Activated CD4-positive, alpha-beta T cell treated with anti-CD3 and anti-CD28 coated beads, Interleukin-2, amount 50 U/mL, for 16 hours (primary cell): ENCODE measurements around the gene MAP4K5.
"Not testable (repeated sequence)": the region's sequence is repeated elsewhere in the genome, so short reads cannot be mapped to it uniquely, and the experiment has no call there.

Source experiments
- DNase-seq: peaks from one replicate; pipeline ENCODE4 v3.0.0-alpha.2; 2020

Gene MAP4K5

DNA sequence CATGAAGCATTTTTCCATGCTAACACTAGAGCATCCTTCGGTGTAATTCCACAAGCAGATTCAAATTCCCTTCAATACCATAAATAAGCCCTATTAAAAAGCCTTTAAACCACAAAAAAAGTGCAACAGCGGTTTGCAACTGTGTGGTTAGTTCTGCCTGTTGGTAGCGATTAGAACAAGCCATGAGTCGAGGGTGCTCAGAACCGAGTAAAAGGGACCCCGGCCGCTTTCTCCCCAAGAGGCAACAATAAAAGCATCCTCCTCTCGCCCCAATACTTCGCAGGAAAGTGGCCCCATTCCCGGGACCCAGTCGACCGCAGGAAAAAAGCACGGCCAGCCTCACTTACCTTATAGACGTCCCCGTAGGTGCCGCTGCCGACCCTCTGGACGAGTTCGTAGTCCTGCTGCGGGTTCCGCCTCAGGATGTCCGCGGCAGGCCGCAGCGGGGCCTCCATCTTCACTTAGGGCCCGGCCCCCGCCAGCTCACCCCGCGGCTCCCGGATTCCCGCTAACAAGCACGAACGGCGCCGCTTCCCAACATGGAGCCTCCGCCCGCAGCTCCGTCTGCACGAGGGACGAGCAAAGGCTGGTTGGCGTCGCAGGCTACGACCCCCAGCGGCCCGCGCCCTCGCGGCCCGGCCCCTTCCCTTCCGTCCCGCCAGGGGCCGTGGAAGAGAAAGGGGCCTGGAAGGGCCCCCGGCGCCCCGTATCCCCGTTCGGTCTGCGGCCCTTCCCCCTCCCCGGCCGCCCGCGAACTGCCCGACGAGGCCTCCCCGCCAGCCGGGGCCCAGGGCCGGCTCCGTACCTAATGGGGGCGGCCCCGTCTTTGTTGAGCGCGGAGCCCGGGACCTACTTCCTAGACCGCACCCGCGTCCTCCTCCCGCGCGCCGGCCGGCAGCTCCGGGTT is 521 bp downstream of the MAP4K5 start:
- DNase-seq: no peak

DNA sequence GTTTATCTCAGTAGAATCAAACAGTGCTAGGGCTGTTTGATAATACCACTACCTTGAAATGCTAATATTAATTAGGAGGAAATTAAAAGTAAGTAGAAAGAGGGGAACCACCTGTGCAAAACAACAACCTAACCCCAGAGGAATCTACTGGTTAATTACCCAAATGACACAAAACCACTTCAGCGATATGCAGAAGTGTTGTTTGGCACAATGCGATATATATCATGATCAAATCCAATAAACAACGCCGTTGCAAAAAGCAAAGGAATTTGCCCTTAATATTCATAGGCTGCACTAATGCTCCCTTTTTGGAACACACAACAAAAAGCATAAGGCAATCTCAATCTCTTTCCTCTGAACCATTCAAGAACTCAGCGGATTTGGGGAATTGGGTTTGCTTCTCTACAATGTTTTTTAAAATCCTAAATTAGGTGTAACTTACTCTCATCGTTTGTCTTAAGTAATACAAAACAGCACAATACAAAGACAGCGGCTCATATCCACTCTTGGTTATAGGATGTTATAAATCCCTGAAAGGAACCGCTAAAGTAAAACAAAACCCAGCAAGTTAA is 1.5 kb downstream of the MAP4K5 start:
- no peak for DNase-seq

DNA sequence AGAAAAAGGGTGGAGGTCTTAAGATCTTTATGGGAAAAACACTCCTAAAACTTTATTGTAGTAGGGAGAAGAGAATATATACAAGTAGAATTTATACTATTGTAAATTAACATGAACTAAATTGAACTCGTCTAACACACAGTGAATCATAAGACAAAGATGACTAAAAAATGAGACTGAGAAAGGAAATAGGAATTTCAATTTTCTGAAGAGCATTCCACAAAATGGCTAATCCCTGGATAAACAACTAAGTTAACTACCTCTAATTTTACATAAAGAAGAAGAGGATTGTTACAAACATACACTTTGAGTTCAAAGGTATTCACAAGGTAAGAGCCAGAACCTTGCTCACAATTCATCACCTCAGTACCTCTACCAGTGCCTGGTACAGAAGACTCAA is 2.0 kb downstream of the MAP4K5 start:
- no peak for DNase-seq

DNA sequence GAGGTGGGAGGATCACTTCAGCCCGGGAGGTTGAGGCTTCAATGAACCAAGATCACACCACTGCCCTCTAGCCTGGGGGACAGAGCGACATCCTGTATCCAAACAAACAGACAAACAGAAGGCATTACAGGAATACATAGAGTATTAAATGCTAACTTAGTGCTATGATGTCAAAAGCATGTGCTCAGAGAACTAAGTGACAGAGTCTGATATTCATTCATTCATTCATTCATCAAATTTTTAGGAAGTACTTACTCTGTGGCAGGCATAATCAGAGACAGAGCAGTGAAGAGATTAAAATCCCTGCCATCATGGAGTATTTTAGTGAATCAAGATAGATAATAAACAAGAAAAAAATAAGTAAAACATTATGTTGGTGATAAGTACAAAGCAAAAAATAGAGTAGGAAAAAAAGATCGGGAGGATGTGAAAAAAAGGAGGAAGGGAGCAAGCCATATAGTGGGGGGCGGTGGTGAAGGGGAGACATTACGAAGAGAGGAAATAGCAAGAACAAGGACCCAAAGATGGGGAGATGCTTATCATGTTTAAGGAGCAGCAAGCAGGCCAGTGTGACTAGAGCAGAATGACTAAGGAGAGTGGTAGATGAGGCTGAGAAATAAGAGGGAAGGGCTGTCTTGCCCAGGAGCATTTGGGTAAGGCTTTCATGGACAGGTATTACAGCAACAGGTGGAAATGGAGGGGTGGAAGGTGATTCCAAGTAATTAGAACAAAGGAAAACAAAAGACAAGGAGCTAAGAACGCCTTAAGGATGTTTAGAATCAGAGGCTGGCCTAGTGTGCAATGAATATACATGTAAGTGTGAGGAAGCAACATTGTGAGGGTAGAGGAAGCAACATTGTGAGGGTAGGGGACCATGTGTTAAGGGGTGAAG is 2.8 kb downstream of the MAP4K5 start:
- DNase-seq: no peak

DNA sequence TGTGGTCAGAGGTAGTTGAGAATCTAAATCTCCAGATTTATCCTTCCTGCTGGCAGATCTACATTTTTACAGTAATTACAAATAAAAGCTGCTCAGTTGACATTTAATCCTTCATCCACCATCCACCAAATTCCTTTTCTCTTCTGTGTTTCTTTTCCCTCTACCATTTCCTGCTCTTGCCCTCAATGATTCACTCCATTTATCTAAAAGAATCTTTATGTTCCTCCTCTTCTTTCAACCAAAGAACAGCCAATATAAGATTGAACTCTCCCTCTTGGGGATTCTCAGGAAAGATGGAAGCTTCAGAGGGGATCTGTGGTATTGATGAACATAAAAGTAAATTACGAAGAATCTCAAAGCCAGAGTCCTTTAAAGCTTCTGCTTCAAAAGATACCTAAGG is 4.4 kb downstream of the MAP4K5 start:
- DNase-seq: no peak

DNA sequence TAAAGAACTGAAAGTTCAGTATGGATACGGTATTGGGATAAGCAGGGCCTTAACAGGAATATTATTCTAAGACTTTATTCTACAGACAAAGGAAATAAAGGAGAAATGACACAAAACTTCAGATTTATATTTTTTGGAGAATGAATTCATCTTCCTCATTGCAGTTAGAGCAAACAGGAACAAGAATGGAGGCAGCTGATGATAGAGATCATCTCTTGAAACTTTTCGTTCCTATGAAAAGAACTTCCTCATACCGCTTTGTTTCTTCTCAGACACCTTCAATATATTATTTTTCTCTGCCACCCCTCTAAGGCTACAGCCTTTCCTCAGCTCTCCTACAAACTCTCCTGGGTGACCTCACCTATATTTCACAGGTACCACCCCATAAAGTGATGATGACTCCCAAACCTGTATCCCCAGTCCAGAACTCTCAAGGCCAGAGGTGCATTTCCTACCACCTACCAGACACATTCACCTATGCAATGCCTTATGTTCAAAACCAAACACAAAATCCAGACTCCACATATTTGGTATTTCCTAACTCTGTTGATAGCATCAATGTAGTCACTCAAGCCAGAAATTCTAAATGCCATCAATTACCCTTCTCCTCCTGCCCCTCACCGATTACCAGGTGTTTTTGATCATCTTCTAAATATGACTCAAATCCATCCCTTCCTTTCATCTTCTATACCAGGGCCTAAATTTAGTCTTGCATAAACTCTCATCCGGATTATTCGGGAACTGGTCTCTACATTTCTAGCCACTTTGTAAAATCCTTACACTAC is 7.4 kb downstream of the MAP4K5 start:
- no peak for DNase-seq

DNA sequence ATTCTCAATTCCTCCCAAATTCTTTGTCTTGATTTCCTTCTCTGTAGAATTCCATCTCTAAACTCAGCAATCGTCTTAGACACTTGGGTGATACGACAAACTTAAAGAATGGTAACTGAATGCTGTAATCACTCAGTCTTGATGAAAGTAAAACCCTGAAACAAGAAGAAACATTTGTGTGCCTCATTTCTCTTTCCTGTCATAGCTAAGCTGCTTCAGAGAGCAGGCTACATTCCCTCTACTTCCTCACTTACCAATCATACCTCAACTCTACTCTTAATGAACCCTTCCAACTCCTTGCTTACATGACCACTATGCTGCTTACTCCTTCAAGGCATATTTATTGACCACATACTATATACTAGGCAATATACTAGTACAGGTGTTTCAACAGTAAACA is 8.3 kb downstream of the MAP4K5 start:
- DNase-seq: peak; percentile 24

DNA sequence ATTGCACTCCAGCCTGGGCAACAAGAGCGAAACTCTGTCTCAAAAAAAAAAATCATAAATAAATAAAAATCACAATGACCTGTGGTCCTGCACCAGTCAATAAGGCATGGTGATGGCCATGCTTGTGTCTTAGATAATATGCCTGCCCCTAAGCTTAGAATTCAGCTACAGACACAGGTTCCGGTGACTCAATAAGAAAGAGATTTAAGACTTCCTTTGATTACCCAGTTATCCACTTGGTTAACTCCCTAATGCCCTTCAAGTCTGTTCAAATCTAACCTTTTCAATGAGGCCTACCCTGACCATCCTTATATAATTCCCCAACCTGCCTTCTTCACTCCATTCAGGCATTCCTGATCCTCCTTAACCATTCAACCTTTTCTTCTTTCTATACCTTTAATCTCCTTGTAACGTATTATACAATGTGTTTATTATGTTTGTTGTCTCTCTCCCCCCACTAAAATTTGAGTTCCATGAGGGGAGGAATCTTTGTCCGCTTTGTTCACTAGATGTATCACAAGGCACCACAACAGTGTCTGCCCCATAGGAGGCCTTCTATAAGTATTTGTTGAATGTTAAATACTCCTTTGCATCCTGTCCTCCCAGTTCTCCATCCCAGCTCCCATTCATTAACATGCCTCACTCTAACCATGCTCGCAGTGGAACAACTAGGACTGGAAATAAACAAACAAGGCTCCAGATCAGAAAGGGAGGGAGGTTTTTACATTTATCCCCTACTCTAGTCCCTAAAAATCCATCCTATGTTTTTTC is 8.9 kb downstream of the MAP4K5 start:
- no peak for DNase-seq

DNA sequence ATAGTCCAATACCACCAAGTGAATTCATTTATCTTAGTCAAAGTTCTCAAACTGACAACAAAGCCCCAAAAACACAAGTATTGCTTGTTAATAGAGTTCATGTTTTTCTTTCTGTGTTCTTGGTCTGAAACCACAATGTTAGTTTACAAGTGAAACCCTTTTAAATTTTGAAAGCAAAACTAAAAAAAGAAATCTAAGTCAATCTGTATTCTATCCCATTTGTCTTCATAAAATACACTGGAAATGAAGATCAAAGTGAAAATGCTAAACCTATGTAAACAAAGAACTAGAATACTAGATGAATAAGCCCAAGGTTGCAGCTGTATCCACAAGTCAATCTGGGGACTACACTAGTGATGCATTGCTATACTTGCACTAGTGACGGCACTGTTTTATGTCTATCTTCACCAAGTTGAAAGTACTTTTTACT is 10.4 kb downstream of the MAP4K5 start:
- DNase-seq: peak; percentile 78

DNA sequence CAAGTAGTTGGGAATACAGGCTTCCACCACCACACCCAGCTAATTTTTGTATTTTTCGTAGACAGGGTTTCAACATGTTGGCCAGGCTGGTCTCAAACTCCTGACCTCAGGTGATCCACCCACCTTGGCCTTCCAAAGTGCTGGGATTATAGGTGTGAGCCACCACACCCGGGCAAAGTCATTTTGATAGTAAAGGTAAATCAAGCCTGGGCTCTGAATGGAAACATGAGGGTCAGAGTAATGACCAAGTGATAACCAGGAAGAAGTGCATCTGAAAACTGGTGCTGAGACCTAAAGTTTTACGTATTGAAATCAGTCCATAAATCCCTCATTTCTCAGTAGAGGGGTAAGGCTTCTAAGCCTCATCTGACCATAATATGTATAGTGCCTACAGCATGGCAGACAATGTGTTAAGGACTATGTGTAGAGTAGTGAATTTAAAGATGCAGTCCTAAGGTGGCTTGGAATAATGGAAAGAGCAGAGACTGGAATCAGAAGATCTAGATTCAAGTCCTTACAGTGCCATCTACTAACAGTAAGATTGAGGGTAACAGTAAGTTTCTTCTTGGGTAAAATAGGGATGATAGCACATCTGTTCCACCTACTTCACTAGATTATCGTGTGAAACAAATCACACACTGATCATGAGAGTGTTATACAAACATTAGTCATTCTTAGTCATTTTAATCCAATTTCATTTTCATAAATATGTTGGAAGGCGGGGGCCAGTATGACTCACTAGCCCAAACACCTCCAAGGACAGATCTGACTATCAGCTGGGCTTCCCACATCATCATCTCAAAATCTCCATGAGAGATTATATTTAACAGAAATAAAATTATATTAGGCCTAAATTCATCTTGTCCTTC is 11.2 kb downstream of the MAP4K5 start:
- DNase-seq: peak; percentile 91

DNA sequence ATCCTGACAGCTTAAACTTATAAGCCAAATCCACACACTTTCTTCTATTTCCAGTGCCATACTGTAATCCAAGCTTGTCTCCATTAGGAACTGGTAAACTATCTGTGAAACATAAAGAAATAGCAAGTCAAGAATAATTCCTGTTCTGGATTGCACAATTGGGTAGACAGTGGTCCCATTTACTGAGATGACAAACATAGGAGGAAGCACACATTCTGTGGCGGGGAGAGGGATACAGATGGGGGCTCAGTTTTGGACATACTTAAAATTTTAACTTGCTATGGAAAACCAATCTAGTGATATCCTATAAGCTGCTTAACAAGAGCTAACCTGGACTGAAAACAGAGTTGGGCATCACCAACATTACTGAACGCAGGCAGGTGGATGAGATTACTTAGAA is 16.3 kb downstream of the MAP4K5 start:
- DNase-seq: no peak

DNA sequence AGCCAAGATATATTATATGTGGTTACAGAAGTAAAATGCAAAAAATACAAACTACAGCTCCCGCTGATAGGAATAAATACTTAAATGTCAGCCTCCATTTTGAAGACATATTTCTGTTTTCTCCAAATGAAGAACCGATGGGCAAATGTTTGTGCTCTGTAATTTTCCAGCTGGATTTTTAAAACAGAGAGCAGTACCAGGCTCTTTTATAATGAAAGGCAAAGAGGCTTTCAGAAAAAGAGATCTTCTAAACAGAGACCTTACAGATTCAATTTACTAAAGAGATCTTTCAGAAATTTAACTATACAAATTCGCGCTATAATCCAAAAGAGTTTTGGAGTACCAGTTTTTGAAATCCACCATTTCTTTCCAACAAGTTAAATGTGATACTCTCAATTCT is 19.9 kb downstream of the MAP4K5 start:
- no peak for DNase-seq

DNA sequence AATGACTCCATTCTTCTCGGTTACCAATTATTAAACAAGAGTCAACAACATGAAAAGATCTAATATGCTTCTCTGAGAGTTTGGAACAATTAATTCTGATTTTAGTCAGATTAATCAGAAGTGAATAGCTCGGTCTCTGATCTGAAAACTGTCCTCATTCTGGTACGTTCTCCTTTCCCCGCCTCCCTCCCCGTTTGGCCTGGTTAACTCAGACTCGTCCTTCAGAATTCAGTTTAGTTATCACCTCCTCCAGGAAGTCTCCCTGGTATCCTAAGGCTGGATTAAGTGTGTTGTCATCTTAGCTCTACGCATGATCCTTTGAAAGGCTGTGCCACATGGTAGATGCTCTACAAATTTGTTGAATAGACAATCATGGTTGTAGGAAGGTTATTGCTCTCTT is 22.2 kb downstream of the MAP4K5 start:
- no peak for DNase-seq

DNA sequence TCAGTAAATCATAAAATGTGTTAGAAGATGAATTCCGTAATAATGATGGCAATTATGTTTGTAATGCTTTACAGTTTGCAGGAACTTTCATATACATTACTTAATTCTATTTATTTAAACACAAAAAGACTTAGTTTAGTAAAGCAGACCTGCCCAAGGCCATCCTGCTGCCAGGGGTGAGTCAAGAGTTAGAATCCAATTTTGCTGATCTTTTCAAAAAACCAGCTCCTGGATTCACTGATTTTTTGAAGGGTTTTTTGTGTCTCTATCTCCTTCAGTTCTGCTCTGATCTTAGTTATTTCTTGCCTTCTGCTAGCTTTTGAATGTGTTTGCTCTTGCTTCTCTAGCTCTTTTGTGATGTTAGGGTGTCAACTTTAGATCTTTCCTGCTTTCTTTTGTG is 25.3 kb downstream of the MAP4K5 start:
- not testable (repeated sequence) for DNase-seq

DNA sequence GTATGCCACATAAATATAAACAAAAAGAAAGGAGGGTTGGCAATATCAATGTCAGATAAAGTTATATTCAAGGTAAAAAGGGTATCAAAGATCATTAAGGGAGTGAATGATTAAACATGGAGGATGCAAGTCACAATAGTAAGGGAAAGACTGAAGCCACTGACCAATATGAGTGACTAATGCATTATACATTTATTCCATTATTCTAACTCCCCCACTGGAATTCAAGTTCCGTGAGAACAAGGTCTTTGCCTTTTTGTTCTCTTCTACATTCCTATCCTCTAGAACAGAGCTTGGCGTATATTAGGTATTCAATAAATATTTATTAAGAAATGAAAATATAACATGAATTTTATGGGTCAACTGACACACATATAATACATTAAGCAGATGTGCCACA is 30.7 kb downstream of the MAP4K5 start:
- DNase-seq: no peak

DNA sequence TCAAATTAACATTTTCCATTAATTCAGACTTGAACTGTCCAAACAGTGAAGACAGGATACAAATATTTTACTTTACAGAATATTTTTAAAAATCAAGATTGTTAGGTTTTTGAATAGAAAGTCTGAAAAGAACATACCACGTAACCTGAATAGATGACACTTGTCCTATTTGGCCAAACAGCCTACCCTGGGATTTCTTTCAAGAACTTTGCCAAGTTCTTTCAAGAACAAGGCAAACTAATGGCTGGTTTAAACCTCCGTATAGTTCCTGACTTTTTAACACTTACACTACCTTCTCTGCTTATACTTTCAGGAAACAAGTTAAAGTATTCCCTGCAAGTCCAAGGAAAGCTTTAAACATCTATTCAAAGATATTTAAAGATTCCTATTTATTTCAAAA is 35.0 kb downstream of the MAP4K5 start:
- no peak for DNase-seq

DNA sequence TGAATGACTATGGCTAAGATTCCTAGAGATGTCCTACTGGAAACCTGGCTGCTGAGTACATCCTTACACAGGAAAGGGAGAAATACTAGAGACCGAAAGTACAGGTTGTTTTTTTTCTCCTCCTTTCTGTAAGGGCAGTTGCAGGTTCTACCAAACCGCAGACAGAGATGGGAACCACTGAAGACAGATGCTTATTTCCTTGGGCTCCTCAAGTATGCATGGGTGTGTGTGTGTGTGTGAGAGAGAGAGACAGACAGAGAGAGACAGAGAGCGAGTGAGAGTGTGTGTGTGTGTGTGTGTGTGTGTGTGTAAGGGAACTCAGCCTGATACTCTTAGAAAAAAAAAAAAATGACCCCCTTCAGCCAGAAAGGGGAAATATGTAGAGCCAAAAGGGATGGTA is 42.5 kb downstream of the MAP4K5 start:
- no peak for DNase-seq

DNA sequence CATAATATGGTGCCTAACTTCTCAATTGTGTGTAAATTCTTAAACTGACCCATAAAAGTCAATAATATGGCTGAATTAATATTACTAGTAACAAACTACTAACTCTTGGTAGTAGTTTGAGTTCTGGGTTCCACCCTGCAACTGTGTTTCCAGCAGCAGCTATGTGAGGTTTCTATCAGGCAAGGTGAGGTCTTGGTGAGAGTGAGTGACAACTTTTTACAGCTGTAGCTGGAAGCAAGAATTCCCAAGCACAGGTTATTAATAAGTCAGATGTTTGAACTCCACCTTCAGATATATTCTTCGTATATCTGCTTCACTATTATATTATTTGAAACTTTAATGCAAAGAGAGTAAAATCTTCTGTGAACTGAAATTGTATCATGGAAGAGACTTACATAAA is 43.8 kb downstream of the MAP4K5 start:
- no peak for DNase-seq

DNA sequence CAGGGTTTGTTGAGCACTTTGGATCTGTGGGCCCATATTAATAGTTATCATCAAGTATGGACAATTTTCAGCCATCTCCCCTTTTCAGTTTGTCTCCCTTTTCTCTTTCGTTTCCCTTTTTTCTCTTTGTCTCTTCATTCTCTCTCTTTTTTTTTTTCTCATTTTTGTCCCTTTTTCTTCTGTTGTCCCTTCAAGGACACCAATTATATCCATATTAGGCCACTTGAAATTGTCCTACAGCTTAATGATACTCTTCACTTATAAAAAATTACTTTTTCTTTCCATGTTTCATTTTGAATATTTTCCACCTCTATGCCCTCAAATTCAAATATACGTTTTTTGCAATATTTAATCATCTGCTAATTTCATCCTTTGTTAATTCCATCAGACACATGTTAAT is 53.3 kb downstream of the MAP4K5 start:
- no peak for DNase-seq

DNA sequence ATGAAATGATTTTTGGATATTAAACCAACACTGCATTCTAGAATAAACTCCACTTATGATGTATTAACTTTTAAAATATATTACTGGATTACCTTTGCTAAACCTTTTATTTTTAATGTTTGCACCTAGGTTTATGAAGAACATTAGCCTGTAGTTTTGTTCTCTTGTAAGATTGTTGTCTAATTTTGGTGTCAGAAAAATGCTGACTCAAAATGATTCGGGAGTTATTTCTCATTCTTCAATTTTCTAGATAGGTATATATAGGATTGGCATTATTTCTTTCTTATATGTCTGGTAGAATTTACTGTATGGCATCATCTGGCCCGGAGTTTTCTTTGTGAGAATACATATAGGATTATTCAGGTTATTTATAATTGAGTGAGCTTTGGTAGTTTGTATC is 54.6 kb downstream of the MAP4K5 start:
- no peak for DNase-seq

DNA sequence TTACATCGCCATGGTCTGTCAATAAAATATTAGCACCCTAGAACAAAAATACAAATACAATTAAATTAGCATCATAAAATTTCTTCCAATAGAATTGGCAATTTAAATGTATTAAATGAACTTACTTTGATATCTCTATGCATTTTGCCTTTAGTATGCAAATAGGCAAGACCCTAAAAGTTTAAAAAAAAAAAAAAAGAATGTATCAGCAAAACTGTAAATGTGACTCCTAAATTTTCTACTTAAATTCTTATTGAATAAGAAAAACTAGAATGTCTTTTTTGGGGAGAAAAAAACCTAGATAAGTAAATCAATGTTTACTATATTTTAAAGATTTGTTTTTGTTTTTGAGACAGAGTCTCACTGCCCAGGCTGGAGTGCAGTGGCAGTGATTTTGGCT is 56.2 kb downstream of the MAP4K5 start:
- DNase-seq: no peak
